Stimulated activated CD8-positive, alpha-beta memory T cell treated with anti-CD3 and anti-CD28 coated beads, Interleukin-7, amount 100 ng/mL, for 24 hours (primary cell): Measurements from ENCODE around the gene SCAF4.

Source experiments
- DNase-seq: peaks from one replicate; pipeline ENCODE4 v3.0.0-alpha.2; 2020; ENCODE audit warnings: low read depth

Gene SCAF4

GRCh38 chr21:31711745-31712285, 20.1 kb downstream of the SCAF4 start:
- DNase-seq, result no peak

DNA sequence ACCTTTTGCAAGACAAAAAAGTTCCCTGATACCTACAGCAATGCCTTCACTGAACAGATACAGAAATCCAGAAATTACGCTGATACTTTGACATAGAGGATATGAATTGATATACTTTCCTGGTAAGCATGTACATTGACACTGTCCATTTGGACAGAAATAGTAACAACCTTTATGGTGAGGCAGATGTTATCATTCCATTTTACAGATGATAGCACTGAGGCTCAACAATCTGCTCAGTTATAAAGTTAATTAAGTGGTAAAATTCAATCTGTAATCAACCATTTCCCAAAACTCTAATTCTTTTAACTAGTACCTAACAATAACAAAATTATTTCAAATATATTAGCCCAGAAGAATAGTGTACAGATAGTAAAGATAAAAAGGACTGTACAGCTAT, 20.6 kb downstream of the SCAF4 start:
- no peak for DNase-seq

DNA sequence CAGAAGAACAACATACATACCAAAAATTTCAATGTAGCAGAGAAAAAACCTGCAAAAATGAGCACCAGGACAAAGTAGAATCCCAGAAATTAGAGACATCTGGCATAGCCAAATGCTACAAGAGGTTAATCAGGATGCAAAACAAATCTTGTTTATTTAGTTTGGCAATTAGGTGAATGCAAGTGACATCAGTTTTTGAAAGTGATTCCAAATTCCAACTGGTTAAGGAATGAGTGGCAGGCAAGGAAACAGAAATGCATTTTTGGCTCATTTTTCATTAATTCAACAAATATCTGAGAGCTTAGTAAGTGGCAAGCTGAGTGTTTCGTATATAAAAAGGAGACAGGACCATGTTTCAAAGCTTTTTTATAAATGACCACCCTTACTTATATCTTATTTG, 21.3 kb downstream of the SCAF4 start:
- no peak for DNase-seq

DNA sequence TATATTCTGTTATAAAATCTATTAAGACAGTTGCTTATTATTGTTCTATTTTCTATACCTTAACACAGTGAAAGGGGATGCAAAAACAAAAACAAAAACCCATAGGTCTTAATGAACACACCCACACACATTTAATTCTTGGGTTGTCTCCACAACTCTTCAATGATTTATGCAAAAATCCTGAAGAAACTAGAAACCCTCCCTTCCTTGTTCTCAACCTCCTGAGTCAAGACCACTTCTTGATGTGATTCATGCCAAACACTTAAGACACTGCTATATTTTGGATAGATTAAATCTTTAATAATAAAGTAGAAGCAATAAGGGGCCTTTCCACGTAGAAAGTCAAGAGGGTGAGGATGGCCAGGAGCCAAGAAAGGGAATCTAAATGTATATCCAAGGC, 23.4 kb downstream of the SCAF4 start:
- no peak for DNase-seq

DNA sequence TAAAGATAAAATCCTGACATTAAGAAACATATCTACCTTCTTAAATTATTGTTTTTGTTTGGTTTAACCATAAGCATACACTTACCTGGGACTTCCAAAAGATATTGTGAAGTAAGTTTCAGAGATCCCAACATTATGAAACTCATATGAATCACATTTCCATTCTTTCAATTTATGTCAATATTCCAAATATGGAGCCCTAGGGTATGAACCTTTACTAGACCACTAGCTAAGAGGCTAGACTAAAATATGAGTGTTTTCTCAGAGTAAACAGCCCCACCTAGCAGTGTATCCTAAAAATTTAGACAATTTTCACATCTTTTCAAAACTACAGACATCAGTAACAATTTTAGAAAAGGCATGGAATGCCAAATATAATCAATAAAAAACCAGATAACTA, 24.4 kb downstream of the SCAF4 start:
- DNase-seq, result no peak

DNA sequence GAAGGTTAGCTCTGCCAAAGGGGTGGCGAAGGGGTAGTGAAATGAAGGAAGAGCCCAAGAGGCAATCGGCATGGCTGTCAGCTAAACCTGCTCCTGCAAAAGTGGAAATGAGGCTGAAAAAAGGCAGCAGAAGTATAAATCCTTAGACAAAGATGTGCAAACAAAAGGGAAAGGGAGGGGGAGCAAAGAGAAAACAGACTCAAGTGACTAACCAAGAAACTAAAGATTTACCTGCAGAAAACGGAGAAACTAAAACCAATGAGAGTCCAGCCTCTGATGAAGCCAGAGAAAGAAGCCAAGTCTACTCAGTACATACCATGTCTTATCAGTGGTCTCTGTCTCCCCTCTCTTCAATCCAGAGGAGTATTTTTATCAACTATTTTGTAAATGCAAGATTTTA, 25.4 kb downstream of the SCAF4 start:
- DNase-seq, result no peak

DNA sequence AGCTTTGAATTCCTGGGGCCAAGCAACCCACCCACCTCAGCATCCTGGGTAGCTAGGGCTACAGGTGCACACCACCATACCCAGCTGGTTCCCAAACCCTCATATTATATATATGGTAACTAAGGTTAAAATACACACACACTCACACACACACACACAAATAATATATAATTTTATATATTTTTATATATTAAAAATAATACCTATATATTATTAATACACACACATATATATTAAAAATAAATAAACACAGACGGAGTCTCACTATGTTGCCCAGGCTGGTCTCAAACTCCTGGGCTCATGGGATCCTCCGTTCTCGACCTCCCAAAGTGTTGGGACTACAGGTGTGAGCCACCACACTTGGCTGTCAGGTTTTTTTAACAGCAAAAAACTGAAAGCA, 31.9 kb downstream of the SCAF4 start:
- DNase-seq, result no peak

DNA sequence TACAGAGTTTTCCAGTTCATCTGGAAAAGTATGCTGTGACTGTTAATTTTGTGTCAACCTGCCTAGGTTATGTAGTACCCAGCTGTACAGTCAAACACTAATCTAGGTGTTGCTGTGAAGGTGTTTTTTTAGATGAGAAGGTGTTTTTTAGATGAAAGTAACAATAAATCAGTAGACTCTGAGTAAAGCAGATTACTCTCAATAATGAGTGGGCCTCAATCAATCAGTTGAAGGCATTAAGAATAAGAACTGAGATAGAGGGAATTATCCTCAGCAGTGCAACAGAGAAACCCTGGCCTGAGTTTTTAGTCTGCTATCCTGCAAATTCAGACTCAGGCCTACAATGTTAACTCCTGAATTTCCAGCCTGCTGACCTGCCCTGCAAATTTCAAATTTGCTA, 33.5 kb downstream of the SCAF4 start:
- DNase-seq, result no peak

DNA sequence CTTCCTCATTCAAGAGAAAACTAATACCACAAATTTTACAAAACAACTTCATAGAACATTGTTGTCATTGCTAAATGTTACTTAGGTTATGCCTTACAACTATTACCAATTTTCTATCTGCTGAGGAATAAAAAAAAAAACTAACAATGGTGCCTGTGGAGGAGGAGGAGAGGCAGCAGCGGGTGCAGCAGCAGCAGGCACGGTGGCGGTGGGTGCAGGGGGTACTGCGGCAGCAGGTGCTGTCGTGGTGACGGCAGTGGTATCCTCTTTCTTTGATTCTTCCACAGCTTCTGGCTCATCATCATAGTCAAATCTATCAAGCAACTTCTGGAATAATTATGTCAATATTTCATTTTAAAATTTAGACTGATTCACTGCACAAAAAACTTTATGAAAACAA, 35.5 kb downstream of the SCAF4 start:
- no peak for DNase-seq

GRCh38 chr21:31693222-31693621, 38.7 kb downstream of the SCAF4 start:
- no peak for DNase-seq

DNA sequence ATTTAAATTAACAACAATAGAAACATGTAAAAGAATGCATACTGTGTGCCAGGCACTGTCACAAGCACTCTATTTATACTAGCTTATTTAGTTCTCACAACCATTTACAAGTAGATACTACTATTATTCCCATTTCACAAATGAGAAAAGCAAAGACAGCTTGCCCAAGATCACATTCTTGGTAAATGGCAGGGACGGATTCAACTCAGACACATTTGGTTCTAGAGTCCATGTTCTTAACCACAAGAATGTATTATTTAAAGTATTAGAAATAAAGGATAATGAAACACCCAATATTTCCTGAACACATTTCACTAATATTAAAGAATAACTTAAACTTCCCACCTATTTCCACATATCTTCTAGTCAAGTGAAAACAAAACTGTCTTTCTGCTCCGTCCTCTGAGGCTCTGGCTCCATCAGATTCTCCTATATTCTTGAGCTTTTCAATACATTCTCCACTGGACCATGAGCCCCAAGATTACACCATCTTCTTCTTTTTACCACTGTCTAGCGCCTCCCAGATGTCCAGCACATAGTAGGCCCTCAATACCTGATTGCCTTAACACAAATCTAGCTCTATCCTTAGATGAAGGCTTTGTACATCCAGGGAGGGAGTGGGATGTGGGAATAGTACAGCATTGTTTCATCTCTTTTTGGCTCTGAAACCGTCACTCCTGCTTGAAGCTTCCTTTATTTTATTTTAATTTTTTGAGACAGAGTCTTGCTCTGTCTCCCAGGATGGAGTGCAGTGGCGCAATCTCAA, 43.1 kb downstream of the SCAF4 start:
- DNase-seq, result no peak

DNA sequence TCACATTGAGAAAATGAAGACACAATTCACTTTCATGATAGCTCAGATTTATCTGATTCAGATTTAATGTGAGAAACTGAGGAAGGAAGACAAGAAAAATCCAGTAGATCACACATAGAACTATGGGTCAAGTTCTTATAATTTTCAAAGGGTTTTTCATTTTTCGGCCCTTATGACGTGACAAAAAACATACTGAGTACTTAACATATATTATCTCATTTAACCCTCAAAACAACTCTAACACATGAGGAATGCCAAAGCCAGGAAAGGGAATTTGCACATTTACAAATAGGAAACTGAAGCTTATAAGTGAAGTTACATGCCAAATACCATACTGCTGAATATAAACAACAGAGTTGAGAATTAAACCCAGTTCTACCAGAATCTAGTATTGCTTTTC, 44.8 kb downstream of the SCAF4 start:
- no peak for DNase-seq

DNA sequence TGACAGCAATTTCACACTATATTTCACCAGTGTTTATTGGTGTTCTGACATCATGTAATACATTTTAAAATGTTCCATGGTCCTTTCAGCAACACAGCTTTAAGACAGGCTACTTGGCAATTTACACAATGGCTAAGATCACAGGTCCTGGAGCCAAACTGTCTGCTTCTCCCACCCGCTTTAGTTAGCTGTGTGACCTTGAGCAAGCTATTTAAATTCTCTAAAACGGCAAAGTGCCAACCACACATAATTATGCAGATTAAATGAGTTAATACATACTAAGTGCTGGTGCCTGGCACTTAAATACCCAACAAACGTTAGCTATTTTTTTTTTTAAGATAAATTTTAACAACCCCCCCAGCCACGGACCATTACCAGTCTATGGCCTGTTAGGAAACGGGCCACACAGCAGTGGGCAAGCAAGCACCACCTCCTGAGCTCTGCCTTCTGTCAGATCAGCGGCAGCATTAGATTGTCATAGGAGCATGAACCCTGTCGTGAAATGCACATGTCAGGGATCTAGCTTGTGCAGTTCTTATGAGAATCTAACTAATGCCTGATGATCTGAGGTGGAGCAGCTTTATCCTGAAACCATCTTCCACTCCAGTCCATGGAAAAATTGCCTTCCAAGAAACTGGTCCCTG, 45.5 kb downstream of the SCAF4 start:
- no peak for DNase-seq

- no peak for DNase-seq
Measured at GRCh38 chr21:31684918-31685317, 47.0 kb downstream of the SCAF4 start.

GRCh38 chr21:31683029-31683428, 48.9 kb downstream of the SCAF4 start:
- no peak for DNase-seq

- no peak for DNase-seq
Measured at GRCh38 chr21:31682620-31683019, 49.3 kb downstream of the SCAF4 start.

- no peak for DNase-seq
Measured at GRCh38 chr21:31678478-31678877, 53.4 kb downstream of the SCAF4 start.

DNA sequence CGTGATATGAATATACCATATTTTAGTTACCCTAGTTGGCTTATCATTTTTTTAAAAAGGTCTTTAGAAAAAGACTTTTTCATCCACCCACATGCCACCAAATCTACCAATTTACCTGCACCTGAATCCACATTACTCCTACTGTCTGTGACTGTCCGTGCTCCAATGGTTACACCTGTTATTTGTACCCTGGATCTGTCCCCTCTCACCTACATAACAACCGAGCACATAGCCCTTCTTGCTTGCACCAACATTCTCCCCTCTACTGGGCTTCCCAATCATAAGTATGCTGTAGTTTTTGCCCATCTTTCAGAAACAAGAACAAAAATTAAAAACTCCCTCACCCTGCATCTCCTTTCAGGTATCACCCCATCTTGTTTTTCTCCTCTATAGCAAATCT, 54.9 kb downstream of the SCAF4 start:
- no peak for DNase-seq

- no peak for DNase-seq
Measured at GRCh38 chr21:31675960-31676359, 56.0 kb downstream of the SCAF4 start.

GRCh38 chr21:31675318-31675717, 56.6 kb downstream of the SCAF4 start:
- no peak for DNase-seq

DNA sequence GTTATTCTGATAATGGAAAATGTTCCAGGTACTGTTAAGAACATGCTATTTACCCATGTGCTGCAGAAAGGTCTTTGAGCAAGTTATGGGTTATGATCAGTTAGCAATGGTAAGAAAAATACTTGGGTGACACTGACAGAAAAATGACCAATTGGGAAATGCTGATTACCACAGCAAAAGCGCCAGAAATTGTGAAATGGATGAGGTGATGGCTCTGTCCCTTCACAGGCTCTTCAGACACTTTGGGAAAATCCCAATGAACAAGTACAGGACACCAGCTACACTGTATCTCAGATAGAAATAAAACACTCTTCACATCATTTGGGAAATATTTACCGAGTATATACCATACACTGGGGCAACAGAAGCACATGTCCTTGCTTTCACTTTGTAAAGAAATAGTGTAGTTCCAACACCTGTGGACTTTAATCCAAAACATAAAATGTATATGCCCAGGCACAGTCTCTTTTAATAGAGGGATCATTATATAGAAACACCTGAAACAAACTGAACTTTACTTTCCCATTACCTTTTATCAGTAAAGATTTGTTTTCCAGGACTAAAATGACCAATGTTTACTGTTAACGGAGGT, 58.5 kb downstream of the SCAF4 start:
- DNase-seq, result no peak

DNA sequence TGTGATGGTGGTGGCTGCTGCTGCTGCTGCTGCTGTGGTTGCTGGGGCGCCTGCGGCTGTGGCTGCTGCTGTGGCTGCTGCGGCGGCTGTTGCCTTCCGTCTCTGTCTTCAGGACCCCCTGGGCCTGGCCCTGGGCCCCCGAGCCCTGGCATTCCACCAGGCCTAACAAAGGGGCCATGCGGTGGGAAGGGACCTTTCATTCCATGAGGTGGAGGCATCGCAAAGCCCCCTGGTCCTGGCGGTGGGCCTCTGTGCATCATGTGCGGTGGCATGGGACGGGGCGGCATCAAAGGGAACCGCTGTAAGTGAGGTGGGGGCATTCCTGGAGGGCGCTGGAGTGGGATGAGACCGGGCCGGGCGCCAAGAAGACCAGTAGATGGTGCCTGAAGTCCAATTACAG, 60.0 kb downstream of the SCAF4 start:
- no peak for DNase-seq

GRCh38 chr21:31671146-31671716, 60.7 kb downstream of the SCAF4 start:
- DNase-seq, result no peak
